HG03025 (cell line): ENCODE results near the gene MNAT1.
A peak's percentile ranks its signal among the peaks of the same experiment; 100 is the strongest.

Source experiments
- ATAC-seq: cut with Tn5 transposase; IDR thresholded peaks from one replicate; pipeline ENCODE4 v1.9.1; 2021; ENCODE audit warnings: mild to moderate bottlenecking, moderate library complexity; ENCODE audit not compliant: unreplicated experiment, low FRiP score

MNAT1 gene

GRCh38 chr14:60956632-60957031 is 222.1 kb downstream of the MNAT1 start:
- ATAC-seq = no peak

GRCh38 chr14:60958146-60958545 is 223.6 kb downstream of the MNAT1 start:
- no peak for ATAC-seq

- no peak for ATAC-seq
Measured at GRCh38 chr14:60963761-60964160, 229.2 kb downstream of the MNAT1 start.

GRCh38 chr14:60964904-60965303 is 230.3 kb downstream of the MNAT1 start:
- ATAC-seq = no peak

- no peak for ATAC-seq
Measured at GRCh38 chr14:60965402-60965801, 230.8 kb downstream of the MNAT1 start.

GRCh38 chr14:60968099-60968498 is 233.5 kb downstream of the MNAT1 start:
- ATAC-seq = no peak

GRCh38 chr14:60968671-60969070 is 234.1 kb downstream of the MNAT1 start:
- no peak for ATAC-seq

GRCh38 chr14:60970146-60970545 is 235.6 kb downstream of the MNAT1 start:
- ATAC-seq = no peak

GRCh38 chr14:60971271-60971670 is 236.7 kb downstream of the MNAT1 start:
- no peak for ATAC-seq

- no peak for ATAC-seq
Measured at GRCh38 chr14:60972295-60972694, 237.7 kb downstream of the MNAT1 start.

- no peak for ATAC-seq
Measured at GRCh38 chr14:60973070-60973469, 238.5 kb downstream of the MNAT1 start.

- ATAC-seq = no peak
Measured at GRCh38 chr14:60974090-60974651, 239.6 kb downstream of the MNAT1 start.

- ATAC-seq = no peak
Measured at GRCh38 chr14:60975551-60975950, 241.0 kb downstream of the MNAT1 start.

- ATAC-seq = no peak
Measured at GRCh38 chr14:60977847-60978246, 243.3 kb downstream of the MNAT1 start.

GRCh38 chr14:60980811-60981632 is 246.5 kb downstream of the MNAT1 start, which contains the start of the genes SLC38A6 and TRMT5:
Gene SLC38A6, plus strand, starts transcription at chr14:60981245. Its CDS starts 33 bp downstream, at chr14:60981278.
Gene TRMT5, minus strand, starts transcription at chr14:60981079. Its CDS starts 106 bp downstream, at chr14:60980973.
- ATAC-seq = peak; percentile 94

GRCh38 chr14:60981633-60982455 is 247.3 kb downstream of the MNAT1 start:
- no peak for ATAC-seq

GRCh38 chr14:60984196-60984595 is 249.6 kb downstream of the MNAT1 start:
- no peak for ATAC-seq

- ATAC-seq = no peak
Measured at GRCh38 chr14:60986500-60986899, 251.9 kb downstream of the MNAT1 start.

GRCh38 chr14:60989599-60989998 is 255.0 kb downstream of the MNAT1 start:
- ATAC-seq = no peak

- ATAC-seq = no peak
Measured at GRCh38 chr14:60998617-60999016, 264.1 kb downstream of the MNAT1 start.

GRCh38 chr14:60999536-60999935 is 265.0 kb downstream of the MNAT1 start:
- no peak for ATAC-seq
